GM21786 (cell line): ENCODE data around the gene TEN1.

Experiments used
- ATAC-seq: cut with Tn5 transposase; IDR thresholded peaks from one replicate; pipeline ENCODE4 v1.9.1; 2021; ENCODE audit not compliant: unreplicated experiment

The TEN1 gene

DNA sequence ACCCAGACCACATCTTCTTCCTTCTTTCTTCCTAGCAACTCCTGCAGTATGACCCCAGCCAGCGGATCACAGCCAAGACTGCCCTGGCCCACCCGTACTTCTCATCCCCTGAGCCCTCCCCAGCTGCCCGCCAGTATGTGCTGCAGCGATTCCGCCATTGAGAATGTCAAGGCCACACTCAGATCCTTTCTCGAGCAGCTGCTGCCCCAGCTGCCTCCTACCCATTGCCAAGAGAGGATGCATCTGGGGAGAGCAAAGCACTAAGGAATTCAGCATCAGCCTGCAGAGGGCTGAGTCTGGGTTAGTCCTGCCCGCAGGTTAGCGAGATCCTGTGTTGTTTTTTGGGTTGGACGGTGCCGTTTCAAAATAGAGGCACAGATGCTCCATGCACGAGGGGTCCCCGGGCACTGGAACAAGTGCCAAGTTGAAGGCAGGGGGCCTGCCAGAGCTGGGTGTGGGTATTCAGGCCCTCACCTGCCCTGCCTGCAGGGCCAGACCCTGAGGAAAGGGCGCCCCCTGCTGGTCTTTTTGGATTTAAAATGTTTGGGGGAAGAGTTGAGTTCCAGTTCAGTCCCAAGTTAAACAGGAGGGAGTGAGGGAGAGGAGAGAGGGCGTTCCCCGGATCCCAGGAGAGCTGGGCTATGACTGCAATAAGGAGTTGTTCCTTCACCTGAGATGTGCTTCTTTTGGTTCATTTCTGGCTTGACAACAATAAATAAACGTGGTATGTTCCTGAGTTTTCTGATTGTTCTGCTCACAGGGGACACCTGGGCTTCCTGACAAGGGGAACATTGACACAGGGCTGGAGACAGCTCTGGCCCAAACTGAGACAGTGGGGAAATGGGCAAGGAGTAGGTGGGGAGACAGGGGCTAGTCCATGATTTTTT is 26.5 kb downstream of the TEN1 start:
- ATAC-seq, result no peak

GRCh38 chr17:76007131-76007849 is 28.2 kb downstream of the TEN1 start:
- ATAC-seq, result no peak

DNA sequence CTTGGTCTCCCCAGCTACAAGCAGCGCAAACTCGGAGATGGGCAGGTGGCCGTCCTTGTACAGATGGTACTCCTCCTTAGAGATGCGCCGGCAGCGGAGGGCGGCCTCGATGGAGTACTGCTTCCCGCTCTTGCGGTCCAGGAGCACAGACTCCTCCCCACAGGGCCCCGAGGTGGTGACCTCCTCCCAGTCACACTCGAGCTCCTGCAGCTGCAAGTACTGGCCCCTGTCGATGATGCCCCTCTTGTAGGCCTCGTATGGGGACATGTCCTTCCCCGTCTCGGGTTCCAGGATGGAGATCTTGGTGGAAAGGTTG is 28.8 kb downstream of the TEN1 start:
- ATAC-seq, result no peak

GRCh38 chr17:76008208-76008607 is 29.2 kb downstream of the TEN1 start:
- no peak for ATAC-seq

DNA sequence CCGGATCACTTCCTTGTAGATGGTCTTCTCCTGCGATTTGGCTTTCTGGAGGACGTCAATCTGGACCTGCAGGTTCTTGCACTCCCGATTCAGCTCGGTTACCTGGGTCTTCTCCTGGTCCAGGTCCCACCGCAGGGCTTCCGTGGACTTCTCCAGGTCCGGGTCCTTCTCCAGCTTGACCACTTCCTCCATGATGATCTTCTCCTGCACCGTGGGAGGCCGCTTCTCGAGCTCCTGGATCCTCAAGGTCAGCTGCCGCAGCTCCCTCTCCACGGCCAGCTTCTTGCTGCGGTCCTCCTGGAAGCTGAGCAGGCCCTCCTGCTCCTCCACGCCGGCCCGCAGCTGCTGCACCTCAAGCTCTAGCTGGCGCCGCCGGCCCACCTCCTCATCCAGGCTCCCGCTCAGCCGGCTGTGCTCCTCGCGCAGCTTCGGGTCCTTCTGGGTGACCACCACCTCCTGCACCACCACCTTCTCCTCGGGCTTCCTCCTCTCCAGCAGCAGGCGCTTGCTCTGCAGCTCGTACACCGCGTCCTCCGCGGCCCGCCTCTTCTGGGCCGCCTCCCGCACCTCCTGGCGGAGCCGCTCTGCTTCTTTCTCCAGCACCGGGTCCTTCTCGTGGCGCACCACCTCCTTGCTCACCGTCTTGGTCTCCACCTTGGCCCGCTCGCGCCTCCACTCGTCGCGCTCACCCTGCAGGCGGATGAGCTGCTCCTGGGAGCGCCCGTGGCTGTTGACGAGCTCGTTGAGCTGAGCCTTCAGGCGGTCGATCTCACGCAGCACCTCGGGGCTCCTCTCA is 29.8 kb downstream of the TEN1 start:
- ATAC-seq, result no peak

- ATAC-seq, result no peak
These were observed 30.4 kb downstream of the TEN1 start for GRCh38 chr17:76009447-76009846.

DNA sequence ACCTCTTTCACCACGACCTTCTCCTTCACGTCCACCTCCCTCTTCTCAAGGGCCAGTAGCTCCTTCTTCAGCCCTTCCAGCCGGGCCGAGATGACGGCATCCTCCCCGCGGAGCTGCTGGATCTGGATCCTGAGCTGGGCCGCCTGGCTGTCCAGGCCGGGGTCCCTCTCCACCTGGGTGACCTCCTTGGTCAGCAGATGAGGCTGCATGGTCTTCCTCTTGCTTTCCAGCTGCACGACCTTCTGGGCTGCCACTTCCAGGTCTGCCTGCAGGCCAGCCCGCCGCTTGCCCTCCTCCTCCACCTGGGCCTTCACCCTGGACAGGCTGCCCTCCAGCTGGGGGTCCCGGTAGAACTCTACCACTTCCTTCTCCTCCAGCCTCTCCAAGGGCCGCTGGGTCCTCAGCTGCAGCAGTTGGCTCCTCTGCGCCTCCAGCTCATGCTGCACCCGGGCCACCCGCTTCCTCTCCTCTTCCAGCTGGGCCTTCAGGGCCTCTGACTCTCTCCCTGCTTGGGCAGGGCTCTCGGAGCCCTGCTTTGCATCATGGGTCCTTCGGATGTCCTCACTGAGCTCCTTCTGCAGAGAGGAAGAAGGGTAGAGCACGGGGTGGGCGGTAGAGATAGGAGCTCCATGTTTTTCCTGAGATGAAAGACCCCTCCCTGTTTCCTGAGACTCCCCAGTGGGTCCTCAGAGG is 31.1 kb downstream of the TEN1 start:
- ATAC-seq, result no peak

- no peak for ATAC-seq
These were observed 32.9 kb downstream of the TEN1 start for GRCh38 chr17:76011951-76012350.

- ATAC-seq, result no peak
These were observed 34.4 kb downstream of the TEN1 start for GRCh38 chr17:76013377-76013932.

- ATAC-seq, result no peak
These were observed 35.3 kb downstream of the TEN1 start for GRCh38 chr17:76014100-76014924.

DNA sequence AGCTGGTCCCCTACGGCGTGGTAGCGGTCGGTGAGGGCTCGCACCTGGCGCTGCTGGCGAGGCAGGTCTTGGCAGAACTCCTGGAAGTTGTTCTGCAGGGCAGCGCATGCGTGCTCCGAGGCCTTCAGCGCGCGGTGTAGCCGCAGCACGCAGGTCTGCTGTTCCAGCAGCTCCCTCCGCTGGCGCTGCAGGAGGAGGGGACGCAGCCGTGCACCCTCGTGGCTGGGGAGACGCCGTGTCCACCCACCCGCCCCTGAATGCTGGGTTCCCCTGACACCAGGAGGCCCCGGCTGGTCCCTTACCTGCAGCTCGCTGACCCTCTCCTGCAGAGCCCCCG is 35.9 kb downstream of the TEN1 start:
- ATAC-seq, result no peak

- no peak for ATAC-seq
These were observed 38.7 kb downstream of the TEN1 start for GRCh38 chr17:76017481-76018339.

DNA sequence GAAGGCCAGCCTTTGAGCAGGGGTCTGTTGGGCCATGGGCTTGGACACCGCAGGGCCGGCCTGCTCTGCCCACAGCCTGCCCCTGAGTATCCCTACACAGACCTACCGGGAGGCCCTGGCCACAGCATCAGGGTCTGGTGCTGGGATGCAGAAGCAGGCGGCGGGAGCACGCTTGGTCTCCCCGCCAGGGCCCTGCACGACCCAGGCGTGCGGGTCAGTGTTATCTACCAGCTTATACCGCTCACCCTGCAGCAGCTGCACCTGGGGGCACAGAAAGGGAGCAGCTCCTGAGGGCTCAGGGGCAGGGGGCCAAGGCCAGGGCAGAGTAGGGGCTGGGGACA is 39.3 kb downstream of the TEN1 start:
- no peak for ATAC-seq

- no peak for ATAC-seq
These were observed 39.8 kb downstream of the TEN1 start for GRCh38 chr17:76018801-76019200.

GRCh38 chr17:76019833-76020467 is 40.9 kb downstream of the TEN1 start:
- no peak for ATAC-seq

- no peak for ATAC-seq
These were observed 43.2 kb downstream of the TEN1 start for GRCh38 chr17:76022285-76022684.

DNA sequence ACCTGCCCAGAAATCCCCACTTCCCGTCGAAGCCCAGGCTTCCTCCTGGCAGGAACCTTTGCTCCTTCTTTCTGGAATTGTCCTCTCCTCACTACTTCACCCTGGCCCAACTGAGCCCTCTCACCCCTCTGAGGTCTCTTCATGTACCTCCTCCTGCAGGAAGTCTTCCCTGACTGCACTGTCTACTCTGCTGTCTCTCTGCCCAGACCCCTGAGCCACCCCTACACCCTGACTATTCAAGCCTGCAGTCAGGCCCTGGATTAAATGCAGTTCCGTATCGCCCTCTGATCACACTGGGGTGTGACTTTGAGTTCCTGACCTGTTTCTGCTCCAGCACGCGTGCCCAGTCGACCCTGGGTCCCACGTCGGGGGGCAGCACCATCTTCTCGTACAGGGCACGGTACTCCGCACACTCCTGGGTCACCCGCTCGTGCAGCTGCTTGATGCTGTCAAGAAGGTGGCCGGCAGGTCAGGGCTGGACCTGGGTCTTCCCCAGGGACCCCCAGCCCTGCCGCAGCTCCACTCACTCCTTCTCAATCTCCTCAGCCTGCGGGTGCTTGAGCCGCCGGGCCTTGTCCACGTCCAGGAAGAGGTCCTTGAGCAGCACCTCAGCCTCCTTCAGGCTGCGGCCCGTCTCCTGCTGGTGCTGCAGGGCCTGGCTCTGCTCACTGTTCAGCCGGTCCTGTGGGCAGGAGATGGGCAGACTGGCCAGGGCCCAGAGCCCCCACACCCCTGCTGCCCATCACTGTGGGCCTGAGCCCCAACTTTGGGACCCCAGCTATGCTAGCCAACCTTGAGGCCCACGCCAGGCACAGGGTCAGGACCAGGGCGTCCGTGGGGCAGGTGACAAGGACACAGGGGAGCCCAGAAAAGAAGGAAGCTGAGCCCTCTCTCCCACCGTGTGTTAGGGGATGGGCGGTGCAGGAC is 44.2 kb downstream of the TEN1 start:
- no peak for ATAC-seq

DNA sequence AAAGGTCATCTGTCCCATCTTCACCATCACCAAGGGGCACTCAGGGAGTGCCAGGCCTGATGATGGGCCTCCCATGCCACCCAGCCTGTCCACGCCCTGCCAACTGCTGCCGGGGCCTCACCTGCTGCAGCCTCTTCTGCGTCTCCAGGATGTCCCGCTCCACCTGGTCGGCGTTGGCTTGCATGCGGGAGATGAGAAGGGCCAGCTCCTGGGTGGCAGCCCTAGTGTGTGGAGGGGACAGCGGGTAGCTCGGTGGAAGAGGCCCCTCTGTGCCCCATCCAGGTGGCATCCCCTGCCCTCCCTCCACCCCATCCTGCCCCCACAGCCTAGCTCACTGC is 44.8 kb downstream of the TEN1 start:
- ATAC-seq, result no peak
